Pancreas (tissue), 10 donors: ENCODE results near the gene HSD11B1. TPM values are rescaled to one million over a fixed set of nuclear protein-coding genes. Genes with fewer than 3 reads are reported as not detected.

Experiments
- ATAC-seq, 4 donors: fragments of 200-7000 bp; cut with Tn5 transposase; one replicate each; pipeline versions ENCODE4 v1.8.0 to v1.9.1; 2020; ENCODE audit warnings: mild to moderate bottlenecking in 4 of 4, moderate library complexity in 4 of 4
- DNase-seq, 6 donors: peaks; one replicate each; pipeline ENCODE4 v3.0.0-alpha.2; 2020
- FAIRE-seq: peaks from 2 replicates; lab custom pipeline; 2012; peaks lifted over from hg19 to GRCh38; lab: Jason Lieb, UNC
- H3K27ac ChIP-seq, 4 donors: fragments of 200-600 bp; sonication (generic); 1 replicate in 3 of 4; 2 replicates in 1 of 4; pipeline versions ENCODE4 v1.5.0 to v1.8.0; 2020
- H3K27me3 ChIP-seq, 4 donors: fragments of 200-600 bp; one replicate each; pipeline ENCODE4 v1.8.0; 2021
- H3K36me3 ChIP-seq, 3 donors: fragments of 200-600 bp; sonication (generic) in 1 of 3; one replicate each; pipeline versions ENCODE4 v1.5.0 to v1.8.0; 2020 to 2021
- H3K4me1 ChIP-seq, 3 donors: fragments of 200-600 bp; one replicate each; pipeline ENCODE4 v1.8.0; 2021
- H3K4me3 ChIP-seq, 4 donors: fragments of 200-600 bp; sonication (generic) in 2 of 4; one replicate each; pipeline versions ENCODE4 v1.5.0 to v1.8.0; 2020 to 2021
- H3K9me3 ChIP-seq, 4 donors: fragments of 200-600 bp; one replicate each; pipeline ENCODE4 v1.8.0; 2021
- WGBS, 2 donors: extraction: QIAGEN DNeasy Blood & Tissue Kit; methylation state at CpG; one replicate each; pipeline ENCODE4 v1.1.7; 2013; 5-methylcytosine and 5-hydroxymethylcytosine counted together
- intact Hi-C, 3 donors: fragments of 100-400 bp; cut with DNase I; formaldehyde crosslinking; loops; one replicate each; pipeline versions ENCODE4 v1.11.1 to v1.14.2; 2022
- polyA plus RNA-seq, 2 donors: library from polyadenylated mRNA; stranded (reverse); fragments of 200-250 nt; gene quantifications; one replicate each; pipeline ENCODE4 v1.2.3, GENCODE V29; 2013
- total RNA-seq, 6 donors: library from RNA; stranded (reverse); fragmentation: NEBNext Ultra II Directional in 4 of 6; extraction: Animal tissue kit (Norgen Biotek cat#: 25700) in 4 of 6; gene quantifications; one replicate each; pipeline versions ENCODE4 v1.2.1 to v1.2.4, GENCODE V29; 2021 to 2023
- TF ChIP-seq, protein P1 (sequence below), 4 donors: fragments of 200-600 bp; sonication (generic) in 3 of 4; IDR thresholded peaks; one replicate each; pipeline versions ENCODE4 v1.5.0 to v1.8.0; 2021; ENCODE audit warnings: antibody characterized with exemption in 4 of 4
- donor health status: healthy with polysubstance abuse.
- donor health status: DM: no; HTN: no; CAD: no; lungs with moderate emphysema.
- donor health status: DM: no; HTN: no; CAD: no.
- donor health status: control.
- donor health status: control.
- donor health status: Bipolar disorder and iron deficiency.
- donor health status: DM: yes; HTN: yes; CAD: no.
- donor health status: DM: no; HTN: no; CAD: no.
- donor health status: DM: no; HTN: no; CAD: no.
- donor health status: DM: yes; HTN: yes; CAD: no.

The HSD11B1 gene
- total and polyA plus RNA-seq, 8 donors: 0.47 to 5.6 (median 1.0) TPM; not detected in 2

DNA sequence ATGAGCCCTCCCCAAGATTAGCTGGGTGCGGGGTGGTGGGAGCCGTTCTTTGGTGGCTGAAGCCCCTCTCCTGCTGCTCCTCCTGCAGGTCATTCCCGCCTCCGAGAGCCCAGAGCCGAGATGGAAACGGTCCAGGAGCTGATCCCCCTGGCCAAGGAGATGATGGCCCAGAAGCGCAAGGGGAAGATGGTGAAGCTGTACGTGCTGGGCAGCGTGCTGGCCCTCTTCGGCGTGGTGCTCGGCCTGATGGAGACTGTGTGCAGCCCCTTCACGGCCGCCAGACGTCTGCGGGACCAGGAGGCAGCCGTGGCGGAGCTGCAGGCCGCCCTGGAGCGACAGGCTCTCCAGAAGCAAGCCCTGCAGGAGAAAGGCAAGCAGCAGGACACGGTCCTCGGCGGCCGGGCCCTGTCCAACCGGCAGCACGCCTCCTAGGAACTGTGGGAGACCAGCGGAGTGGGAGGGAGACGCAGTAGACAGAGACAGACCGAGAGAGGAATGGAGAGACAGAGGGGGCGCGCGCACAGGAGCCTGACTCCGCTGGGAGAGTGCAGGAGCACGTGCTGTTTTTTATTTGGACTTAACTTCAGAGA lies 29.0 kb upstream of the HSD11B1 start:
- intact Hi-C loops: no loop called here
- Histone ChIP-seq H3K27ac (peak overlapping the region; percentile 54 to 67 (median 57)), H3K36me3 (no peaks in the 10 kb centered on the region), H3K9me3 (no peaks in the 10 kb centered on the region), H3K4me1 (peaks cover 8 to 21% (median 15%) of the 10 kb centered on the region in 3 donors), H3K4me3 (peak overlapping the region; percentile 30 to 50 (median 40)), H3K27me3 (no peaks in the 10 kb centered on the region)
- DNase-seq (peak in 4 of 6 donors; percentile 46 to 75 (median 57)), ATAC-seq (peak; percentile 39 to 56 (median 46)), FAIRE-seq (no peak)
- TF ChIP-seq, protein P1, sequence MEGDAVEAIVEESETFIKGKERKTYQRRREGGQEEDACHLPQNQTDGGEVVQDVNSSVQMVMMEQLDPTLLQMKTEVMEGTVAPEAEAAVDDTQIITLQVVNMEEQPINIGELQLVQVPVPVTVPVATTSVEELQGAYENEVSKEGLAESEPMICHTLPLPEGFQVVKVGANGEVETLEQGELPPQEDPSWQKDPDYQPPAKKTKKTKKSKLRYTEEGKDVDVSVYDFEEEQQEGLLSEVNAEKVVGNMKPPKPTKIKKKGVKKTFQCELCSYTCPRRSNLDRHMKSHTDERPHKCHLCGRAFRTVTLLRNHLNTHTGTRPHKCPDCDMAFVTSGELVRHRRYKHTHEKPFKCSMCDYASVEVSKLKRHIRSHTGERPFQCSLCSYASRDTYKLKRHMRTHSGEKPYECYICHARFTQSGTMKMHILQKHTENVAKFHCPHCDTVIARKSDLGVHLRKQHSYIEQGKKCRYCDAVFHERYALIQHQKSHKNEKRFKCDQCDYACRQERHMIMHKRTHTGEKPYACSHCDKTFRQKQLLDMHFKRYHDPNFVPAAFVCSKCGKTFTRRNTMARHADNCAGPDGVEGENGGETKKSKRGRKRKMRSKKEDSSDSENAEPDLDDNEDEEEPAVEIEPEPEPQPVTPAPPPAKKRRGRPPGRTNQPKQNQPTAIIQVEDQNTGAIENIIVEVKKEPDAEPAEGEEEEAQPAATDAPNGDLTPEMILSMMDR (IDR thresholded peaks at IDR 0.05): no peak
- WGBS, 2 donors: 2 to 3% methylated on average over 34 of the region's 34 CpGs

DNA sequence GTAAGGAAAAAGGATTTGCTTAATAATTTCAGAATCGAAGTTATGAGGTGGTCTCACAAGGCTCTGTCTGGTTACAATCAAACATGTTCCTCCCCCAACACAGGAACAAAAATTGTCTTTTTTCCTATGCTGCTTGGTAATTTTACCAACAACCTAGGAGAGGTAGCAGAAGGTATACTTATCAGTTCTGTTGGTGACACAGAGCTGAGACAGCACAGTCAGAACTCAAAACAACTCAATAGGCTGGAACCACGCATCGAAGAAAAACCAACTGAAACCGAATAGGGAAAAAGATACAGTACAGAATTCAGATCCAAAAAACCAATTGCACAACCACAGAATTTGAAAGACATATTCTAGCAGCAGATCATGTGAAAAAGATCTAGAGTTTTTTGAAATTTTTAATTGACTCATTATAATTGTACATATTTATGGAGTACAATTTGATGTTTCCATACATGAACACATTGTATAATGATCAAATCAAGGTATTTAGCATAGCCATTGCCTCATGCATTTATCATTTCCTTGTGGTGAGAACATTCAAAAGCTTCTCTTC lies 25.6 kb upstream of the HSD11B1 start:
- intact Hi-C loops: no loop called here

DNA sequence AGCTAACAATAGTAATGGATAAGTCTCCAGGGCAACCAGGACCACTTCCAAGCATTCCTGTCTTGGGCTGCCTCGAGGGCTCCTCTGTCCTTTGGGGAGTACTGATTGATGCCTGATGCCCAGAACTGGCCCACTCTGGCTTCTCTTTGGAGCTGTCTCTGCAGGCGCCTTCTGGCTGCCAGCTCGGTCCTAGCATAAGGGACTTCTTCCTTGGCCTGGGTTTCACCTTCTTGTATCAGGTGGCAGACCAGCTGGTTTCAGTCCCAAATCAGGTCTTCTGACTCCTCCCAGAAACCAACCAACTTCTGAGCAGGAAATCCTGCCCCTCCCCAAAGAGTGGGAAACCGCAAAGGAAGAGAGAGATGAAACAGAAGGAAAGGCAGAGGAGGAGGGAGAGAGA lies 18.8 kb upstream of the HSD11B1 start:
- no peak overlapping the region for H3K27ac ChIP-seq
- FAIRE-seq (no peak), ATAC-seq (peak in 1 of 4 donors; percentile 16), DNase-seq (no peak)
- intact Hi-C loops: loop anchor here in 1 of 3 donors (5.0 kb wide), 1 partner anchor 99 kb away; no protein-coding TSS in a partner anchor
- WGBS, 2 donors: 78 to 79% methylated on average over 4 of the region's 4 CpGs
- no peaks in the 10 kb centered on the region for H3K9me3 ChIP-seq
- no peaks in the 10 kb centered on the region for H3K4me1 ChIP-seq
- H3K4me3 ChIP-seq: no peak overlapping the region
- TF ChIP-seq, protein P1 (IDR thresholded peaks at IDR 0.05): no peak
- H3K36me3 ChIP-seq: no peaks in the 10 kb centered on the region
- H3K27me3 ChIP-seq: no peaks in the 10 kb centered on the region

More for the DNA sequence above, 25.6 kb upstream of the HSD11B1 start:
- Histone ChIP-seq H3K4me3 (no peak overlapping the region), H3K4me1 (peaks cover 3 to 7% (median 3%) of the 10 kb centered on the region in 3 donors), H3K36me3 (no peaks in the 10 kb centered on the region), H3K27me3 (no peaks in the 10 kb centered on the region), H3K27ac (no peak overlapping the region), H3K9me3 (no peaks in the 10 kb centered on the region)
- TF ChIP-seq, protein P1 (IDR thresholded peaks at IDR 0.05): no peak
- FAIRE-seq (no peak), DNase-seq (no peak), ATAC-seq (no peak)
- WGBS, 2 donors: 82 to 86% methylated on average over 4 of the region's 4 CpGs

DNA sequence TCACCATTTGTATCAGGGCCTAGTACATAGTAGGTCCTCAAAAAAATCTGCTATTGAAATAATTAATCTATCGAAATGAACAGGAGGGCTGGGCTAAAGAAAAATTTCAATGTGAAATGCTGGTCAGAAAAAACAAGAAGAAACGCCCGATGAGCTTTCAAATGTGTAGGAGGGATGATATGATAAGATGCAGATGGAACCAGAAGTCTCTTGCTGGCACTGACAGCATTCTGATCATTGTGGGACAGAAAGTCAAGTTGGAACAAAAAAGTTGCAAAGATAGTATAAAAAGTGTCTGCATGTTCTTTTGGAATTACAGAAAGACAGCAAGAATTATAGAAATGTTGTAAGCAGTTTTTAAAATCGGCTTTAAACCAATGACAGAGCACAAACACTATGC lies 18.3 kb upstream of the HSD11B1 start:
- 83% methylated on average over 4 of the region's 4 CpGs for WGBS, 2 donors
- no peak for FAIRE-seq
- DNase-seq: no peak
- Histone ChIP-seq H3K4me1 (no peaks in the 10 kb centered on the region), H3K36me3 (no peaks in the 10 kb centered on the region), H3K4me3 (no peak overlapping the region), H3K27ac (no peak overlapping the region), H3K9me3 (no peaks in the 10 kb centered on the region), H3K27me3 (no peaks in the 10 kb centered on the region)
- intact Hi-C loops: loop anchor here in 1 of 3 donors (5.0 kb wide), 1 partner anchor 99 kb away; no protein-coding TSS in a partner anchor
- TF ChIP-seq, protein P1 (IDR thresholded peaks at IDR 0.05): no peak
- ATAC-seq: no peak
